ENCODE results near the gene RERE.

The RERE gene

GRCh38 chr1:8483586-8483985 is 333.9 kb downstream of the RERE start:
- H3K79me2 ChIP-seq (ENCODE audit: insufficient read depth, low read length), result peaks cover 68% of the 10 kb centered on the region
- TF ChIP-seq EZH2phosphoT487 (conservative IDR thresholded peaks at IDR 0.05; ENCODE audit: low read length), result no peak
- TF ChIP-seq, protein P1, sequence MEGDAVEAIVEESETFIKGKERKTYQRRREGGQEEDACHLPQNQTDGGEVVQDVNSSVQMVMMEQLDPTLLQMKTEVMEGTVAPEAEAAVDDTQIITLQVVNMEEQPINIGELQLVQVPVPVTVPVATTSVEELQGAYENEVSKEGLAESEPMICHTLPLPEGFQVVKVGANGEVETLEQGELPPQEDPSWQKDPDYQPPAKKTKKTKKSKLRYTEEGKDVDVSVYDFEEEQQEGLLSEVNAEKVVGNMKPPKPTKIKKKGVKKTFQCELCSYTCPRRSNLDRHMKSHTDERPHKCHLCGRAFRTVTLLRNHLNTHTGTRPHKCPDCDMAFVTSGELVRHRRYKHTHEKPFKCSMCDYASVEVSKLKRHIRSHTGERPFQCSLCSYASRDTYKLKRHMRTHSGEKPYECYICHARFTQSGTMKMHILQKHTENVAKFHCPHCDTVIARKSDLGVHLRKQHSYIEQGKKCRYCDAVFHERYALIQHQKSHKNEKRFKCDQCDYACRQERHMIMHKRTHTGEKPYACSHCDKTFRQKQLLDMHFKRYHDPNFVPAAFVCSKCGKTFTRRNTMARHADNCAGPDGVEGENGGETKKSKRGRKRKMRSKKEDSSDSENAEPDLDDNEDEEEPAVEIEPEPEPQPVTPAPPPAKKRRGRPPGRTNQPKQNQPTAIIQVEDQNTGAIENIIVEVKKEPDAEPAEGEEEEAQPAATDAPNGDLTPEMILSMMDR (IDR thresholded peaks at IDR 0.05; ENCODE audit: insufficient read depth, low read length, poor library complexity, severe bottlenecking), result no peak

GRCh38 chr1:8482979-8483381 is 334.5 kb downstream of the RERE start:
- Histone ChIP-seq H4K20me1 (ENCODE audit: low read depth, low read length) (no peaks in the 10 kb centered on the region), H3F3A (ENCODE audit: insufficient read depth) (peaks cover 14% of the 10 kb centered on the region)

More at GRCh38 chr1:8483586-8483985, 333.9 kb downstream of the RERE start:
- Histone ChIP-seq H3F3A (ENCODE audit: insufficient read depth) (peaks cover 12% of the 10 kb centered on the region), H4K20me1 (ENCODE audit: low read depth, low read length) (no peaks in the 10 kb centered on the region), H3K4me3 (ENCODE audit: insufficient read depth, low read length, poor library complexity, severe bottlenecking) (no peak overlapping the region), H3K4me2 (ENCODE audit: low read depth, low read length, poor library complexity, severe bottlenecking) (no peak overlapping the region), H3K36me3 (ENCODE audit: low read length) (no peaks in the 10 kb centered on the region), H3K9ac (ENCODE audit: low read length) (no peak overlapping the region), H3K27ac (ENCODE audit: low read depth, low read length) (no peak overlapping the region), H3K9me3 (ENCODE audit: insufficient read depth, low read length) (no peaks in the 10 kb centered on the region), H2AFZ (ENCODE audit: low read depth, low read length, severe bottlenecking) (no peak overlapping the region), H3K9me2 (replicated peaks; ENCODE audit: insufficient read depth, low read length) (no peaks in the 10 kb centered on the region), H3K27me3 (ENCODE audit: low read length) (no peaks in the 10 kb centered on the region)

DNA sequence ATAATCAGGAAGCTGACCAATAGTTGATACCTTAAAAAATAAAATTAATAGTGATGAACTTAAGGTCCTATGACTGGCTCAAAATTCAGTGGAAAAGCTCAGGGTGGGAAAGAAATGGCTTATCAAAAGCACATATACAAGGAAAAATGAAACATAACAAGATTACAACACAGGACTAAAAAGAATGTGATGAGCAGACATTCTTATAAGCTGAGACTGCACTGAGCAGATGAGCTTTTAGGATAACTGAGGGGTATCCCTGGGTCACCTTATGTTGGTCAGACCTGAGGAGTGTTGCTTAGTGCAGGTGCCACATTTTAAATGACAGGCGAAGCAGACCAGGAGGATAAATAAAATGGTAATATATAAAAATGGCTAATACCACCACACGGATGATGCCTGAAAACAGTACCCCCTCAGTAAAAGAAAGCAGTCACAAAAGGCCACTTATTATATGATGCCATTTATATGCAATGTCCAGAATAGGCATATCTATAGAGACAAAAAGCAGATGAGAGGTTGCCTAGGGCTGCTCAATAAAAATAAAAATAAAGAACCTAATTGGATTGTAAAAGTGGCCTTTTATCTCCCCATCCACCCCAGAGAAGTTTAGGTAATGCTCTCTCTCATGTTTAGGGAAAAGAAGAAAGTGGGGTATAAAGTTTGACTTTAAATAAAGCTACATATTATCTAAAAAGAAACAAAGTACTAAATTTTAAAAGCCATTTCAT is 335.6 kb downstream of the RERE start:
- H3K4me2 ChIP-seq (ENCODE audit: low read depth, low read length, poor library complexity, severe bottlenecking), result no peak overlapping the region
- no peaks in the 10 kb centered on the region for H4K20me1 ChIP-seq (ENCODE audit: low read depth, low read length)

More at GRCh38 chr1:8482979-8483381, 334.5 kb downstream of the RERE start:
- H3K4me2 ChIP-seq (ENCODE audit: low read depth, low read length, poor library complexity, severe bottlenecking), result no peak overlapping the region
- H3K9ac ChIP-seq (ENCODE audit: low read length), result no peak overlapping the region
- H3K36me3 ChIP-seq (ENCODE audit: low read length), result no peaks in the 10 kb centered on the region
- H2AFZ ChIP-seq (ENCODE audit: low read depth, low read length, severe bottlenecking), result no peak overlapping the region
- H3K27me3 ChIP-seq (ENCODE audit: low read length), result no peaks in the 10 kb centered on the region
- H3K27ac ChIP-seq (ENCODE audit: low read depth, low read length), result no peak overlapping the region
- peaks cover 71% of the 10 kb centered on the region for H3K79me2 ChIP-seq (ENCODE audit: insufficient read depth, low read length)
- TF ChIP-seq EZH2phosphoT487 (conservative IDR thresholded peaks at IDR 0.05; ENCODE audit: low read length), result no peak
- TF ChIP-seq, protein P1 (IDR thresholded peaks at IDR 0.05; ENCODE audit: insufficient read depth, low read length, poor library complexity, severe bottlenecking), result no peak
- no peaks in the 10 kb centered on the region for H3K9me2 ChIP-seq (replicated peaks; ENCODE audit: insufficient read depth, low read length)
- H3K4me3 ChIP-seq (ENCODE audit: insufficient read depth, low read length, poor library complexity, severe bottlenecking), result no peak overlapping the region
- no peaks in the 10 kb centered on the region for H3K9me3 ChIP-seq (ENCODE audit: insufficient read depth, low read length)

More for the DNA sequence above, 335.6 kb downstream of the RERE start:
- no peak overlapping the region for H2AFZ ChIP-seq (ENCODE audit: low read depth, low read length, severe bottlenecking)
- H3F3A ChIP-seq (ENCODE audit: insufficient read depth), result peaks cover 16% of the 10 kb centered on the region
- no peaks in the 10 kb centered on the region for H3K27me3 ChIP-seq (ENCODE audit: low read length)
- no peak overlapping the region for H3K27ac ChIP-seq (ENCODE audit: low read depth, low read length)
- H3K9me2 ChIP-seq (replicated peaks; ENCODE audit: insufficient read depth, low read length), result no peaks in the 10 kb centered on the region
- peaks cover 64% of the 10 kb centered on the region for H3K79me2 ChIP-seq (ENCODE audit: insufficient read depth, low read length)
- H3K36me3 ChIP-seq (ENCODE audit: low read length), result no peaks in the 10 kb centered on the region
- no peaks in the 10 kb centered on the region for H3K9me3 ChIP-seq (ENCODE audit: insufficient read depth, low read length)
- H3K9ac ChIP-seq (ENCODE audit: low read length), result no peak overlapping the region
- H3K4me3 ChIP-seq (ENCODE audit: insufficient read depth, low read length, poor library complexity, severe bottlenecking), result no peak overlapping the region
- no peak for TF ChIP-seq EZH2phosphoT487 (conservative IDR thresholded peaks at IDR 0.05; ENCODE audit: low read length)
- TF ChIP-seq, protein P1 (IDR thresholded peaks at IDR 0.05; ENCODE audit: insufficient read depth, low read length, poor library complexity, severe bottlenecking), result no peak

Measured in SU-DHL-6 (cell line).